MM.1S (cell line): ENCODE data around the gene SLC66A3.

ENCODE experiments used
- CTCF ChIP-seq: fragments of 300-600 bp; sonication (generic); IDR thresholded peaks from 2 replicates; pipeline ENCODE4 v1.5.1; 2016; ENCODE audit warnings: antibody characterized with exemption, low read length, mixed read lengths
- EZH2 ChIP-seq: fragments of 300-600 bp; sonication (generic); optimal IDR thresholded peaks from 2 replicates; pipeline ENCODE3; 2017; ENCODE audit warnings: low read depth, mild to moderate bottlenecking, antibody characterized with exemption, low read length, mixed read lengths
- EZH2phosphoT487 ChIP-seq: fragments of 300-600 bp; sonication (generic); IDR thresholded peaks from 2 replicates; pipeline ENCODE4 v1.6.1; 2018; ENCODE audit warnings: antibody characterized with exemption, low read length

GRCh38 chr2:11201969-11202368 is 46.7 kb downstream of the SLC66A3 start:
- TF ChIP-seq CTCF = no peak
- TF ChIP-seq EZH2phosphoT487 = no peak
- no peak for TF ChIP-seq EZH2
